Measurements from ENCODE around the gene BCR.

BCR gene

GRCh38 chr22:23277583-23278295, 97.4 kb downstream of the BCR start:
- no peak for DNase-seq (ENCODE audit: low read depth)

DNA sequence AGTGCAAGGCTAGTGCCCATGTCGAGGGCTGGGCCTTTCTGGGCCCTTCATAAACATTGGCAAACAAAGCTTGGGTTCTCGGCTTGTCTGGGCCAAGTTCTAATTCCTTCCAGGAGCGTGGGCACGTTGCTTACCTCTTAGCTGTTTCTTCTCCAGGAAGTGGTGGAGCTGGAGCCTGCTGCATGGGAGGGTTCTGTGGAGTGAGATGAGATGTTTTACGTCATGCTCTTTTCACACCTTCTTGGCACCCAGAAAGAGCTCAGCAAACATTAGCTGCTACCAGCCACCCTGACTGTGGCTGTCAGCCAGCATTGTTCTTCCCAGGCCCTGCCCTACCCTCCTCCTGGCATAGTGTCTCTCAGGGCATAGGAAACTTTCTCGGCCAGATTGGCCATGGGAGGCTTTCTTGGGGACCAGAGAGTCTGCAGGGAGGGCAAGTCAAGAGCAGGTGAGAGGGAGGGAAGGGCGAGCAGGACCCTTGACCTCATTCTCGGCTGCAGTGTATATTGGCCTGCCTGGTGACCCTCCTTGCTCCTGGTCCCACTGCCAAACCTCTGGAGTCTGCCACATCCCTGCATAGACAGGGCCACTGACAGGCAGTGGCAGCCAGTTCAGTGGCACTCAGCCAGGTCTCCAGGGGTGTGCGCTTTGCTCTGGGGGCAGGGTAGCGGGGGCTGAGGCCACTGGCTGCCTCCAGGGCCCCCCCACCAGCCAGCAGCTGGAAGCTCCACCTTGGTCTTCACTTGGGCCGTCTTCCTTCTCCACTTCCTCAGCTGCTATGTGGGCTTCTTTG, 98.8 kb downstream of the BCR start:
- DNase-seq (ENCODE audit: low read depth), result no peak

DNA sequence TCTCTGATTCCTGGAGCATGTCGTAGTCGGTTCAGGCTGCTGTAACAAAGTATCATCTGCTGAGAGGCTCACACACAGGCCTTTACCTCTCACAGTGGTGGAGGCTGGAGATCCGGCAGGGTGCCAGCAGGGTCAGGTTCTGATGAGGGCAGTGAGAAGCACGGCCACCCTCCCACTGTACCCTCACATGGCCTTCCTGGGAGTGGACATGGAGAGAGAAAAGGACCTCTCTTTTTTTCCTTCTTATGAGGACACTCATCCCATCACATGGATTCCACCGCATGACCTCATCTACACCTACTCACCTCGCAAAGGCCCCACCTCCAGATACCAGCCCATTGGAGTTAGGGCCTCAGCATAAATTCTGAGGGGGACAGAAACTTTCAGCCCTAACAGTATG, 99.5 kb downstream of the BCR start:
- DNase-seq (ENCODE audit: low read depth), result no peak

DNA sequence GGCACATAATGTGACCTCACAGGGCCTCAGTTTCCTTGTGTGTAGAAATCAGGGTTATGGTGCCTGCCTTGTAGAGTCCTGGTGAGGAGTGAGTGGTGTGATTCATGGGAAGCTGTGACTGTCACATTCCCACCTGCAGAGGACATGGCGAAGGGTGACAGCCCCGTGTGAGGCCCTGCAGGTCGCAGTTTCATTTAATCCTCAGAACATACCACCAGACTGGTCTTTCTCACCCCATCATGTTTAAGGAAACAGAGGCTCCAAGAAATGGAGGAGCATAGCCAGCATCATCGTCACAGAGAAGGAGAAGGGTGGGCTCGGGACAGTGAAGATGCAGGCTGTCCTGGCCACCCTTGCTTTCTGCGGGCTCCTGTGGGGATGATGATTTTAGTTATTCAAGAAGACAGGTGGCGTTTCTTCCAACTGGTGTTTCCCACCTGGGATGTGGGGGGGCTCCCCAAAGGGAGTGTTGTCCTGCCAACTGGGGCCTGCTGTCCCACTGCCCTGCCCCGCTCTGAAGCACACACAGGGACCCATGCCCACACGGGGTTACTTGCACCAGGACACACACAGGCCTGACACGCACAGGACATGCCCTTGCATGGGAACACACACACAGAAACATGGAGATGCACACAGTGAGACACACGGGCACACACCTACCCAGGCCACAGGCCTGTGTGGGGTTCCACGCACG, 100.2 kb downstream of the BCR start:
- no peak for DNase-seq (ENCODE audit: low read depth)

DNA sequence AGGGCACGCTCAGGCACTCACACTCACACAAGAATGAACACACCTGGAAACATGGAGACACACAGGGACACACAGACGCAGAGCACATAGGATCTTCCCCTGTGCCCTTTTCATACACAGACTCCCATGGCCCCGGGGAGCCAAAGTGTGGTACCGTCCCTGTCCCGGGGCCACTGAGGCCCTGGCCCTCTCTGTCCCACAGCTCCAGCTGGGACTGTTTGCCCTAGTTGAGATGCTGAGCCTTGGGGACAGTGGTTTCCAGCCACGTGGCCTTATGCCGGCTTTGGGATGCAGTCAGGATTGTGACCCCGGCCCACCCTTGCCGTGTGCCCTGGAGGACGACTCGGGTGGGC, 100.7 kb downstream of the BCR start:
- no peak for DNase-seq (ENCODE audit: low read depth)

GRCh38 chr22:23281406-23282088, 101.2 kb downstream of the BCR start:
- peak; percentile 70 for DNase-seq (ENCODE audit: low read depth)

DNA sequence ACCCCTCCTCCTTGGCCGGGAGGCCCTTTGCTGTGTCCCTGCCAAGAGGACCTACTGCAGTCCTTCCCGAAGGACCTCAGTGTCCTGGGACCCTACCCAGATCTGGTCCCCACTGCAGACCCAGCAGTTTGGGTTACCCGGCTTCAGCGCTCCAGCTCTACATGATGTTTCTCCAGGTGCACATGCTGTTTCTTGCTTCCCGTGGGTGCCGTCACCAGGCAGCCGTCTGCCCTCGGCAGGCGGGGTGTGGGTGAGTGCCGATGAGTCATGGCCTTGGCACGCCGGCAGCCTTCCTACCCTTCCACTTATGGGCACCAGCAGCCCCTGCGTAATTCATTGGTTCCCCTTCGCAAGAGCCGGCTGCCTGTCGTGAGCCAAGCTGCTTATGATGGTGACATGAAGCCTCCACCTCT, 101.8 kb downstream of the BCR start:
- DNase-seq (ENCODE audit: low read depth), result no peak

DNA sequence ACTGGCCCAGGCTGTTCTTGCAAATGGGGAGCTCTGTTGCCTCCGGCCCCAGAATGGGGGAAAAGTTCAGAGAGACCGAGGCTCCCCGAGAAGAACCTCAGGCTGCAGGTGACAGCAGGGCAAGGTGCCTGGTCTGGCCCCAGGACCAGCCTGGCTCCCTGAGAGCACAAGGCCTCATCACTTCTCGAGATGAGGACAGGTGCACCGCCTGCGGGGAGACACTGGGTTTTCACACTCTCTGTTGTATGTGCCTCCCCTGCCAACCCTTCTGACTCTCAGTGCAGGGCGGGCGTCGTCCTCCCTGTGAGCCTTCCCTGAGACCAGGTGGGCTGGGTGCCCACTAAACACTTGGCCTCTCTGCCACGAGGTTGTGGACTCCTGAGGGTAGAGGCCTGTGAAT, 102.2 kb downstream of the BCR start:
- no peak for DNase-seq (ENCODE audit: low read depth)

DNA sequence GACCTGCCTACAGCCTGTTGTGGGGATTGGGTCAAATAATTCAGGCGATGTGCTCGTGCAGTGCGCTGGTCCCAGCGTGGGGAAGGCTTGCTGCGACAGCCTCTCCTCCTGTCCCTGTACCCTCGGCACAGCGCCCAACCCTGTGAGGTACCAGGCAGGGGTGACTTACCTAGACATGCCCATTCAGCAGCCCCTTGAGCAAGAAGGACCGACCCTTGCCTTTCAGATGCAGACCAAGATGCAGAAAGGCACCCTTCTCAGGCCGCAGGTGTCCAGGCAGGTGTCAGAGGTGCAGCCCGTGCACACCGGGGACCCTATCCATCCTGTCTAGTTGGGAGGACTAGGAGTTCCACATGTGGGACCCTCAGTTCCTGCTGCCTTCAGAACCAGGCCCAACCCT, 102.7 kb downstream of the BCR start:
- DNase-seq (ENCODE audit: low read depth), result no peak

- DNase-seq (ENCODE audit: low read depth), result no peak
Measured at GRCh38 chr22:23283591-23284503, 103.5 kb downstream of the BCR start.

- DNase-seq (ENCODE audit: low read depth), result no peak
Measured at GRCh38 chr22:23284504-23285033, 104.3 kb downstream of the BCR start.

DNA sequence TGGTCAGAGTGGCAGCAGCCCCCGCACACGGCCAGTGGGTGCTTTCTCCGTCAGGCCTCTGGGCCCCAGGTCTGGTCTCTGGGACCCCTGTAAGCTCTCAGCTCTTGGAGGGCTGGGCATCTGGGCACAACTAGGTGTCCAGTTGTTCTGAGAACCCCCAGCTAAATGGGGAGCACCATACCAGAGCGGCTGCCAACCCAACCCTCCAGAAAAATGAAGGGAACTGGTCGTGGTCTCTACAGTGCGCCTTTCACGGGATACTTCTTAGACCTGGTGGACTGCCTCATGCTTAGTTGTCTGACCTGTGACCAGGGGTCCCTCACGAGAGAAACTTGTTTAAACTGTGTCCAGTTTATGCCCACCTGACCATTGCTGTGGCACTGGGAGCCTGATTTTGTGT, 104.9 kb downstream of the BCR start:
- DNase-seq (ENCODE audit: low read depth), result no peak

GRCh38 chr22:23285734-23286133, 105.4 kb downstream of the BCR start:
- no peak for DNase-seq (ENCODE audit: low read depth)

DNA sequence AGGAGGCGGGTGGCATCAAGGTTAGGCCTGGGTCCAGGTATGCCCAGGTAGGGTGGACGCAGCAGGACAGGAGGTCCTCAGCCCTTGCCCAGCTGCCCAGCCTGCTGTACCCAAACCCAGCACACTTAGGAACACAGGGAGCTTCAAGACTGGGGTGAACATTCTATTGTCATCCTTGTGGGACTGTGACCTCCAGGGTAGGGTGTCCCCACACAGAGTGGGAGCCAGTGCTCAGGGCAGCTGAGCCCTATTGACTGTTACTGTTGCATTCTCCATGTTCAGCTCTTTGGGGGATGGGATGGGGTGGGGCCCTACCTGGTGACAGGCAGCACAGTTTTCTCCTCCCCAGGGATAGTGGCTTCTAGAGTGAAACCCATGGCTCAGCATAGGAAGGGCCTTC, 106.0 kb downstream of the BCR start:
- no peak for DNase-seq (ENCODE audit: low read depth)

DNA sequence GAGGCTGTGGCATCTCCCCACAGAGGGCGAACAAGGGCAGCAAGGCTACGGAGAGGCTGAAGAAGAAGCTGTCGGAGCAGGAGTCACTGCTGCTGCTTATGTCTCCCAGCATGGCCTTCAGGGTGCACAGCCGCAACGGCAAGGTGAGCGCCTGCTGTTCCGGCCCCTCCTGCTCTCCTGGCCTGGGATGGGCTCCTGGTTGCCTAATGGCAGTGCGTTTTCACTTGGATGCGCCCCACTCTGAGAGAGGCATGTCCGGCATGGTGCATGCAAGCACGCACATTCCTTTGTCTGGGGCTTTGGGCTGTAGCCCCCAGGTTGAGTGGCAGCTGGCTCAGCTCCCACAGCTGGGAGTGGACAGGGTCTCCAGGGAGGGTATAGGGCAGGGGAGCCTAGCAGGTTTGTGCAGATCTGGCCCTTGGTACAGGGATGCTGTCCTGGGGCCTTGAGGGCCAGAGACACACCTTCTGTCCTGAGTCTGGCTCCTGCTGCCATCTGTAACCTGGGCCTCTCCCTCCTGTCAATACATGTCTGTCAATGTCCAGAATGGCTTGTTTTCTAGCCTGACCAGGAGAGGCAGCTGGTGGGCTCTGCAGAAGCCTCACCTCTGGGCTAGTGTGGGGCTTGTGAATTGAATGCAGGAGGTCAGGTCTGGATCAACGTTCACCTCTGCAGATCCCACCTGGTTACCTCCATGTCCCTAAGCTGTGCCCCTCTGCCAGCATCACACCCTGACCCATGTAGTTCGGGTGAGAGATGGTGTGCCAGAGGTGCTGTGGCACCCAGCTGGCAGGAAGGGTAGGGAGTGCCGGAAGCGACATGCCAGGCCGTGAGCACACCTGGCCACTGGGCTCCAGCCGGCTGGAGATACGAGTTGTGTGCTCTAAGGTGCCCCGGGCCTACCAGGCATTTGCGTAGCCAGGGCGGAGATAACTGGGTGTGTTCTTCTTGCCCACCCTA, 107.1 kb downstream of the BCR start:
- DNase-seq (ENCODE audit: low read depth), result no peak

DNA sequence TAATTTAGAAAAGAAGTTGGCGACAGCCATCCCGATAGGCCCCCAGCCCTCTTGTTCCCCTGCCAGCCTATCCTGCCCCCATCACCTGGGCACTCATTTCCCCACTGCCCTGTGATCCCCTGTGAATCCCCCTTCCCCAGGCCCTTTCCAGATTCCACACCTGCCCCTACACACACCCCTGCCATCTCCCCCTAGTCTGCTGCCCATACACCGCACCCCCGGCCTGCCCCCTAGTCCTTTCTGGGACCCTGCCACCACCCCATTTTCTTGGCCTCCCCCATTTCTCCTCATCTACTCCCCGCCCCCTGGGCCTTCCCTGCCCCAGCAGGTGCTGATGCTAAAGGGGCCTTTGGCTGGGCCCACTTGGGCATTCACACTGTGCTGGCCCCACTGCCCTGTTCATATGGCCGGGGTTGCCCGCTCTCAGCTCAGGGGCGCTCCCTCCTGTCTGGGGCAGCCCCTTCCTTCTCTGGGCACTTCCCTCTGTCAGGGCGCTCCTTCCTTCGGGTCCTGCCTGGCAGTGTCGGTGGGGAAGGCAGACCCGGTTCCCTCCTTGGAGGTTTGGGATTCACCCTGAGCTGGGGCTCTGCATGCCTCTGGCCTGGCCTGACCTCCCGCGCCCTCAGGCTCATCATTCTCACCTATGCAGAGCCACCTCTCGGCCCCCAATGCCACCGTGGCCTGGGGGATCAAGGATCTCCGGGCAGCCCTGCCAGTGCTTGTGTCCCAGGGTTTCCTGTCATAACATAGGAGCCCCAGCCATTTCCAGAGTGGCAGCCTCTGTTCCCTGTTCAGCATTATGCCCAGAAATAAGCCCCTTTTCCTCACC, 108.2 kb downstream of the BCR start:
- DNase-seq (ENCODE audit: low read depth), result no peak

- DNase-seq (ENCODE audit: low read depth), result no peak
Measured at GRCh38 chr22:23289130-23289503, 108.8 kb downstream of the BCR start.

- DNase-seq (ENCODE audit: low read depth), result peak; percentile 27
Measured at GRCh38 chr22:23289851-23290724, 109.8 kb downstream of the BCR start.

Data from stimulated activated CD8-positive, alpha-beta memory T cell treated with anti-CD3 and anti-CD28 coated beads, Interleukin-15, amount 100 ng/mL, for 24 hours (primary cell).